BE2C (cell line): ENCODE data around the gene NAV2.

ENCODE experiments used
- DNase-seq: peaks from one replicate; pipeline ENCODE4 v3.0.0-alpha.2; 2020
- H3K27me3 ChIP-seq: fragments of 250-450 bp; sonication (Bioruptor Pico); 2 replicates; pipeline ENCODE4 v1.5.1; 2020; ENCODE audit warnings: mild to moderate bottlenecking
- H3K36me3 ChIP-seq: fragments of 250-450 bp; sonication (Bioruptor Pico); 2 replicates; pipeline ENCODE4 v1.5.1; 2020; ENCODE audit warnings: mild to moderate bottlenecking
- H3K4me1 ChIP-seq: fragments of 250-450 bp; sonication (Bioruptor Pico); 2 replicates; pipeline ENCODE4 v1.5.1; 2020
- H3K4me3 ChIP-seq: 2 replicates; pipeline ENCODE4 v1.5.1; 2011; ENCODE audit warnings: low read depth, low read length
- H3K9me3 ChIP-seq: fragments of 250-450 bp; sonication (Bioruptor Pico); 2 replicates; pipeline ENCODE4 v1.5.1; 2020
- TF ChIP-seq, protein P1 (sequence below): IDR thresholded peaks from 2 replicates; pipeline ENCODE4 v1.5.1; 2012; ENCODE audit warnings: mild to moderate bottlenecking, low read depth, low read length

NAV2 gene

DNA sequence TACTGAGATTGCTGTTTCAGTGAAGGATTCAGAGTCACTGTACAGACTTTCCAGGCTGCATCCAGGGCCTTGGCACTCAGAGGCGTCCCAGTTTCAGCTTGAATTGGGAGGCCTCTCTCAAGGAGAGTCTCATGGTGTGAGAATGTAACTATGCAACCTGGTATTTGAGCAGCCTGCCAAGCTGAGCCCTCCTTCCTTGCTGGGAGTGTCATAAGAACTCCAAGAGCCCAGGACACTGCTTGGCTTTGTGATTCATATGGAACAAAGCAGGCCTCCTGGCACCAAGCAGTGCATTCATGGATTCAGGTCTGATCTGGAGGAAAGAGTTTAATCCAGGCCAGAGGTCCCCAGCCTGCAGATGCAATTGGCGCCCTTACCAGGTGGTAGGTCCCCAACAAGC lies 276.0 kb downstream of the NAV2 start:
- Histone ChIP-seq H3K36me3 (no peaks in the 10 kb centered on the region), H3K27me3 (no peaks in the 10 kb centered on the region), H3K4me1 (no peaks in the 10 kb centered on the region), H3K9me3 (no peaks in the 10 kb centered on the region), H3K4me3 (no peak overlapping the region)
- TF ChIP-seq, protein P1, sequence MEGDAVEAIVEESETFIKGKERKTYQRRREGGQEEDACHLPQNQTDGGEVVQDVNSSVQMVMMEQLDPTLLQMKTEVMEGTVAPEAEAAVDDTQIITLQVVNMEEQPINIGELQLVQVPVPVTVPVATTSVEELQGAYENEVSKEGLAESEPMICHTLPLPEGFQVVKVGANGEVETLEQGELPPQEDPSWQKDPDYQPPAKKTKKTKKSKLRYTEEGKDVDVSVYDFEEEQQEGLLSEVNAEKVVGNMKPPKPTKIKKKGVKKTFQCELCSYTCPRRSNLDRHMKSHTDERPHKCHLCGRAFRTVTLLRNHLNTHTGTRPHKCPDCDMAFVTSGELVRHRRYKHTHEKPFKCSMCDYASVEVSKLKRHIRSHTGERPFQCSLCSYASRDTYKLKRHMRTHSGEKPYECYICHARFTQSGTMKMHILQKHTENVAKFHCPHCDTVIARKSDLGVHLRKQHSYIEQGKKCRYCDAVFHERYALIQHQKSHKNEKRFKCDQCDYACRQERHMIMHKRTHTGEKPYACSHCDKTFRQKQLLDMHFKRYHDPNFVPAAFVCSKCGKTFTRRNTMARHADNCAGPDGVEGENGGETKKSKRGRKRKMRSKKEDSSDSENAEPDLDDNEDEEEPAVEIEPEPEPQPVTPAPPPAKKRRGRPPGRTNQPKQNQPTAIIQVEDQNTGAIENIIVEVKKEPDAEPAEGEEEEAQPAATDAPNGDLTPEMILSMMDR = no peak
- DNase-seq = no peak

DNA sequence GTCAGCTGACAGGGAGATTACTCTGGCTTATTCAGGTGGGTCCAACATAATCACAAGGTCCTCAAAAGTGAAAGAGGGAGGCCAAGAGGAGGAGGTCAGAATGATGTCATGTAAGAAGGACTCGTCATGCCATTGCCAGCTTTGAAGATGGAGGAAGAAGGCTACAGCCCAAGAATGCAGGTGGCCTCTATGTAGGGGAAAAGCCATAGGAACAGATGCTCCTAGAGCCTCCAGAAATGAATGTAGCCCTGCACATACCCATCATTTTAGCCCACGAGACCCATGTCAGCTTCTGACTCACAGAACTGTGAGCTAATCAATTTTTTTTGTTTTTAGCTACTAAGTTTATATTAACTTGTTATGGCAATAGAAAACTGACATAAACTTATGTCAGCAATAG lies 276.6 kb downstream of the NAV2 start:
- H3K4me1 ChIP-seq = no peaks in the 10 kb centered on the region
- no peaks in the 10 kb centered on the region for H3K9me3 ChIP-seq
- H3K36me3 ChIP-seq = no peaks in the 10 kb centered on the region
- no peak overlapping the region for H3K4me3 ChIP-seq
- DNase-seq = no peak
- H3K27me3 ChIP-seq = no peaks in the 10 kb centered on the region
- TF ChIP-seq, protein P1 = no peak

DNA sequence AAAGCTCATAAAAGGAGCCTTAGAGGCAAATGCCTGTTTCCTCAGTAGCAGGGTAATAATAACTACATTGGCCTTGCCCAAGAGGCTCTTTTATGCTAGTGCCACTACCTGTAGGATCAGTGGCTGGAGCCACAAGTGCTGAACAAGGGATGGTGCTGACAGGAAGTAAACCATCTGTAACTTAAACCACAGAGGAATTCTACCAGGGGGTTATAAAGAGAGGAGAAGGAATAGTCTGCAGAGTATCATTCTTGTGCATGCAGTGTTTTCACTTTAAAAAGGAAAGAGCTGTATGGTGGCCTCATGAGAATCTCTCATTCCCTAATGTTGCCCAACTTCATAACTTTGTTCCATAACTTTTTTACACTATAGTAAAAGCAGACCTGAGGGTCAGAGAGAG lies 279.5 kb downstream of the NAV2 start:
- H3K36me3 ChIP-seq = no peaks in the 10 kb centered on the region
- H3K9me3 ChIP-seq = no peaks in the 10 kb centered on the region
- no peak for DNase-seq
- TF ChIP-seq, protein P1 = no peak
- no peaks in the 10 kb centered on the region for H3K27me3 ChIP-seq
- no peaks in the 10 kb centered on the region for H3K4me1 ChIP-seq
- H3K4me3 ChIP-seq = no peak overlapping the region

DNA sequence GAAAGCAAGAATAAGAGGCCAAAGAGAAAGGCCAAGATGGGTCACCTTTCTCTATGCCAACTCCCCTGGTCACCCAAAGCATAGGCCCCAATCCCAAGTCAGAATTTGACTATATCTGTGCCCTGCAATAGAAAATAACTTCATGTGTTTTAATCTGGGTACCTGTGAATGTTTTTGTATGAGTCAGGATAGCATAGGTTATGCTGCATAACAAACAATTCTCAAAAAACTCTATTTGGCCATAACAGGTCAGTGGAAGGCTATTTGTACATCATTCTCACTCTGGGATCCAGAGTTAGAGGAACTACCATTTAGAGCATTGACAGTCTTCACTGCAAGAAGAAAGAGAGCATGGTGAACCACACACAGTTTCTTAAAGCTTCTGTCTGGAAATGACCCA lies 280.4 kb downstream of the NAV2 start:
- TF ChIP-seq, protein P1 = no peak
- Histone ChIP-seq H3K36me3 (no peaks in the 10 kb centered on the region), H3K4me3 (no peak overlapping the region), H3K9me3 (no peaks in the 10 kb centered on the region), H3K4me1 (no peaks in the 10 kb centered on the region), H3K27me3 (no peaks in the 10 kb centered on the region)
- no peak for DNase-seq

DNA sequence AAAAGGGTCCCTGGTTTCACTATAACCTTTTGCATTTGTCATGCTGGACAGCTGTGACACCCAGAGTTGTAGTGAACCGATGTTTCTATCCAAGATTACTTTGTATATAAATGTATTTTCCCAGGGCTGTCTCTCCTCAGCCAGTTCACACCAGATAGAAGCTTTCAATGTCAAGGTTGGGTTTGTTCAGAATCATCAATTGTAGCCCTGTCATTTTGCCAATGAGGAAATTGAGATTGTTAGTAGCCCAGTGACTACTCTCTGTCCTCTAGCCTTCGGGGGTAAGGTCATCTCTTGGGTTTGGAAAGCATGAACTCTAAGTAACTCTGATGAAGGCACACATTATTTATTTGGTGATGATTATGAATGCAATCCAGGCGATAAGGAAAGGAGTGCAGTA lies 282.0 kb downstream of the NAV2 start:
- Histone ChIP-seq H3K27me3 (no peaks in the 10 kb centered on the region), H3K36me3 (no peaks in the 10 kb centered on the region), H3K4me3 (no peak overlapping the region), H3K4me1 (no peaks in the 10 kb centered on the region), H3K9me3 (no peaks in the 10 kb centered on the region)
- no peak for DNase-seq
- TF ChIP-seq, protein P1 = no peak

DNA sequence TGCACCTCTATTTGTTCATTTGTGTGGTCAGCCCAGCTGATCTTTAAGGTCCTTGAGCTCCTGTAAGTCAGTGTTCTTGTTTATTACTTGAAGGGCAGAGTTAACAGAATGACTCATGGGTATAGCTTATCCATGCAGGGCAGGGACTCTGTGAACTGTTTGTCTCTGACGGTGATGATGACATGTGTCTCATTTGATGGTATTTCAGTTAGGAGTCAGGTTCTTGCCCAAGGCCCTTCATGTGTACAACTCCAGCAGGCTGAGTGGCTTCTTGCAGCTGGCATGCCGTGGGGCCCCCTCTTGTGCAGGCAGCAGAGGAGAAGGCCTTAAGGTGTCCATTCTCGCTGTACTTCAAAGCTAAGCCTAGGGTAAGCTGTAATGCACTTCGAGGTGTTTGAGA lies 282.5 kb downstream of the NAV2 start:
- H3K4me3 ChIP-seq = no peak overlapping the region
- no peak for DNase-seq
- no peaks in the 10 kb centered on the region for H3K9me3 ChIP-seq
- H3K4me1 ChIP-seq = no peaks in the 10 kb centered on the region
- TF ChIP-seq, protein P1 = no peak
- H3K27me3 ChIP-seq = no peaks in the 10 kb centered on the region
- no peaks in the 10 kb centered on the region for H3K36me3 ChIP-seq
